GM18520 (cell line): ENCODE results near the gene TKTL2.
"Not testable (repeated sequence)": the region's sequence is repeated elsewhere in the genome, so short reads cannot be mapped to it uniquely, and the experiment has no call there.

Experiments
- ATAC-seq: cut with Tn5 transposase; IDR thresholded peaks from one replicate; pipeline ENCODE4 v1.9.1; 2021; ENCODE audit not compliant: unreplicated experiment

The TKTL2 gene

GRCh38 chr4:163448540-163449203 is 24.9 kb downstream of the TKTL2 start:
- ATAC-seq = no peak

- ATAC-seq = no peak
Observed at GRCh38 chr4:163447481-163447880, 26.1 kb downstream of the TKTL2 start.

GRCh38 chr4:163447023-163447422 is 26.5 kb downstream of the TKTL2 start:
- not testable (repeated sequence) for ATAC-seq

GRCh38 chr4:163440040-163440439 is 33.5 kb downstream of the TKTL2 start:
- ATAC-seq = no peak
